ENCODE data around the gene SLC35F3.

SLC35F3 gene

GRCh38 chr1:234368320-234369032 lies 464.0 kb downstream of the SLC35F3 start:
- no peak overlapping the region for H3K4me3 ChIP-seq
- no peak overlapping the region for H3K27ac ChIP-seq
- H3K27me3 ChIP-seq, result no peaks in the 10 kb centered on the region
- DNase-seq, result no peak
- intact Hi-C loops (cut with DNase I; ENCODE audit: low total_unique reads), result no loop called here
- peaks cover 0 to 8% (median 2%) of the 10 kb centered on the region in 4 donors for H3K4me1 ChIP-seq
- no peaks in the 10 kb centered on the region for H3K9me3 ChIP-seq
- TF ChIP-seq CTCF (IDR thresholded peaks at IDR 0.05), result no peak
- H3K36me3 ChIP-seq, result no peaks in the 10 kb centered on the region

GRCh38 chr1:234369033-234369430 lies 464.6 kb downstream of the SLC35F3 start:
- intact Hi-C loops (cut with DNase I; ENCODE audit: low total_unique reads), result no loop called here
- Histone ChIP-seq H3K4me3 (no peak overlapping the region), H3K9me3 (no peaks in the 10 kb centered on the region), H3K27me3 (no peaks in the 10 kb centered on the region), H3K27ac (no peak overlapping the region), H3K36me3 (no peaks in the 10 kb centered on the region), H3K4me1 (peaks cover 0 to 8% (median 4%) of the 10 kb centered on the region in 4 donors)
- no peak for DNase-seq
- no peak for TF ChIP-seq CTCF (IDR thresholded peaks at IDR 0.05)

- Histone ChIP-seq H3K9me3 (no peaks in the 10 kb centered on the region), H3K4me3 (no peak overlapping the region), H3K36me3 (no peaks in the 10 kb centered on the region), H3K27ac (no peak overlapping the region), H3K27me3 (no peaks in the 10 kb centered on the region), H3K4me1 (peaks cover 0 to 15% (median 11%) of the 10 kb centered on the region in 4 donors)
- DNase-seq, result no peak
- TF ChIP-seq CTCF (IDR thresholded peaks at IDR 0.05), result no peak
- intact Hi-C loops (cut with DNase I; ENCODE audit: low total_unique reads), result no loop called here
Measured at GRCh38 chr1:234369784-234370183, 465.3 kb downstream of the SLC35F3 start.

GRCh38 chr1:234371414-234371813 lies 466.9 kb downstream of the SLC35F3 start:
- no peak for DNase-seq
- Histone ChIP-seq H3K27me3 (no peaks in the 10 kb centered on the region), H3K4me1 (peaks cover 0 to 21% (median 16%) of the 10 kb centered on the region in 4 donors), H3K9me3 (no peaks in the 10 kb centered on the region), H3K36me3 (peaks cover 0 to 7% (median 0%) of the 10 kb centered on the region in 3 donors), H3K4me3 (no peak overlapping the region), H3K27ac (no peak overlapping the region)
- intact Hi-C loops (cut with DNase I; ENCODE audit: low total_unique reads), result no loop called here
- no peak for TF ChIP-seq CTCF (IDR thresholded peaks at IDR 0.05)

- DNase-seq, result no peak
- peaks cover 0 to 21% (median 16%) of the 10 kb centered on the region in 4 donors for H3K4me1 ChIP-seq
- no peaks in the 10 kb centered on the region for H3K9me3 ChIP-seq
- H3K27me3 ChIP-seq, result no peaks in the 10 kb centered on the region
- peaks cover 0 to 14% (median 2%) of the 10 kb centered on the region in 3 donors for H3K36me3 ChIP-seq
- intact Hi-C loops (cut with DNase I; ENCODE audit: low total_unique reads), result no loop called here
- TF ChIP-seq CTCF (IDR thresholded peaks at IDR 0.05), result no peak
- peak overlapping the region; percentile 88 to 90 for H3K27ac ChIP-seq
- peak overlapping the region; percentile 69 to 86 for H3K4me3 ChIP-seq
Measured at GRCh38 chr1:234372011-234372757, 467.7 kb downstream of the SLC35F3 start.
